ENCODE results near the gene PRR5.

The PRR5 gene

DNA sequence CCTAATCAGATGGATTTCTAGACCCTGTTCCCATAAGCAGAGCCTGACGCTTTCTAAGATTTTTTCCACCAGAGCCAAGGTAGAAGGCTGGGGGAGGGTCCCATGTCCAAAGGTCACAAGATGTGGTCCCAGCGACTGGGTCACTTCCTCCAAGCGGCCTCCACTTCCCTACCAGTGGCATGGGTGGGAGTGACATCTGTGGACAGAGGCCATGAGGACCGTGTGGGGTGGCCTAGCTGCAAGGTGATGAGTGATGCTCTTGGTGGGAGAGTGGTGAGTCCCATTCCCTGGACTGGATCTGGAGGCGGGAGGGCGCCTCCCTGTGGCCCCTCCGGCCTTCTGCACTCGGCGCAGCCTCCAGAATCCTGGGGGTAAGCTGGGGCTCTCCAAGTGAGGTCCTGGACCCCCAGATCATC lies 32.4 kb upstream of the PRR5 start:
- Histone ChIP-seq H3K27me3 (ENCODE audit: control insufficient read depth, low read length) (no peaks in the 10 kb centered on the region), H3K4me1 (ENCODE audit: control insufficient read depth, low read length) (peaks cover under 1% of the 10 kb centered on the region; the same call in 1 of the 2 replicates), H3K9me2 (replicated peaks; ENCODE audit: control insufficient read depth, low read length) (no peaks in the 10 kb centered on the region), H3K4me3 (ENCODE audit: low read length) (no peak overlapping the region), H3K36me3 (ENCODE audit: control insufficient read depth, low read length) (no peaks in the 10 kb centered on the region), H4K20me1 (ENCODE audit: control insufficient read depth, insufficient read depth, low read depth, low read length) (no peaks in the 10 kb centered on the region), H3F3A (ENCODE audit: control insufficient read depth, insufficient read depth) (no peaks in the 10 kb centered on the region), H3K9me3 (ENCODE audit: control insufficient read depth, insufficient read depth, low read length) (no peaks in the 10 kb centered on the region), H3K79me2 (ENCODE audit: control insufficient read depth, low read length) (no peaks in the 10 kb centered on the region), H3K27ac (ENCODE audit: low read depth, low read length) (no peak overlapping the region), H3K4me2 (ENCODE audit: low read length) (no peak overlapping the region)
- no peak for TF ChIP-seq EZH2phosphoT487 (IDR thresholded peaks at IDR 0.05; ENCODE audit: borderline replicate concordance, low read length)
- peak; percentile 33 for TF ChIP-seq CTCF (IDR thresholded peaks at IDR 0.05; ENCODE audit: low read depth, low read length, poor library complexity, severe bottlenecking)

DNA sequence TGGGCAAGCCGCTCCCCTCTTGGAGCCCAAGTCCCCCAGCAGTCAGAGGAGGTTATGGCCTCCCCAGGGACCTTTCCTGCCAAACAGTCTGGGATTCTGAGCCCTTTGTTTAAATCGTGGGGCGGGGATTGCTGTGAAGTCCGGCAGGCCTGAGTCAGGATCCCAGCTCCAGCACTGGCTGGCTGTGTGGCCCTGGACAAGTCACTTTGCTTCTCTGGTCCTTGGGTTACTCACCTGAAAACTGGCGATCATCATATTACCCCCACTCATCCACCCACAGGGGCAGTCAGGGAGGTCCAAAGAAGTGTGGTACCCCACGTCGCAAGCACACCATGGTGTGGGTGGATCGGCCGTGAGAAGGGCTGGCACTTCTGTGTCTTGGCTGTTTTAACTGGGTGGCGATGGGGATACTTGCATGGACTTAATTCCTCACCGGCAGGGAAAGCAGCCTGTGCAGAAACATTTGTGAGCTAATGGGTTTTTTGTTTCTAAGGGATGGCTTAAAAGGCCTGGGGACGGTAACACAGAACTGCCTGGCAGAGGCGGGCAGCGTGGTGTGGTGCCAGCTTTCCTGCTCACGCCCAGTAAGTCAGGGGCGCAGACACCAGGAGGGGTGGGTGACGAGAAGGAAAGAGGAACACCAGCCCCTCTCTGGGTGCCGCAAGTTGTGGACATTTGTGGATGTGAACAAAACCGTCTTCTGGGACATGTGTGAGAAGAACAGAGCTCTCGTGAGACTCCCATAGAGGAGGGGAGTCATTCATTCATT lies 31.6 kb upstream of the PRR5 start:
- Histone ChIP-seq H3K79me2 (ENCODE audit: control insufficient read depth, low read length) (no peaks in the 10 kb centered on the region), H3K36me3 (ENCODE audit: control insufficient read depth, low read length) (no peaks in the 10 kb centered on the region), H3F3A (ENCODE audit: control insufficient read depth, insufficient read depth) (no peaks in the 10 kb centered on the region), H3K4me2 (ENCODE audit: low read length) (no peak overlapping the region), H3K9me3 (ENCODE audit: control insufficient read depth, insufficient read depth, low read length) (no peaks in the 10 kb centered on the region), H3K27ac (ENCODE audit: low read depth, low read length) (no peak overlapping the region), H3K27me3 (ENCODE audit: control insufficient read depth, low read length) (no peaks in the 10 kb centered on the region), H3K9me2 (replicated peaks; ENCODE audit: control insufficient read depth, low read length) (no peaks in the 10 kb centered on the region), H4K20me1 (ENCODE audit: control insufficient read depth, insufficient read depth, low read depth, low read length) (no peaks in the 10 kb centered on the region), H3K4me3 (ENCODE audit: low read length) (no peak overlapping the region), H3K4me1 (ENCODE audit: control insufficient read depth, low read length) (no peaks in the 10 kb centered on the region)
- TF ChIP-seq EZH2phosphoT487 (IDR thresholded peaks at IDR 0.05; ENCODE audit: borderline replicate concordance, low read length) (no peak), CTCF (IDR thresholded peaks at IDR 0.05; ENCODE audit: low read depth, low read length, poor library complexity, severe bottlenecking) (no peak)

DNA sequence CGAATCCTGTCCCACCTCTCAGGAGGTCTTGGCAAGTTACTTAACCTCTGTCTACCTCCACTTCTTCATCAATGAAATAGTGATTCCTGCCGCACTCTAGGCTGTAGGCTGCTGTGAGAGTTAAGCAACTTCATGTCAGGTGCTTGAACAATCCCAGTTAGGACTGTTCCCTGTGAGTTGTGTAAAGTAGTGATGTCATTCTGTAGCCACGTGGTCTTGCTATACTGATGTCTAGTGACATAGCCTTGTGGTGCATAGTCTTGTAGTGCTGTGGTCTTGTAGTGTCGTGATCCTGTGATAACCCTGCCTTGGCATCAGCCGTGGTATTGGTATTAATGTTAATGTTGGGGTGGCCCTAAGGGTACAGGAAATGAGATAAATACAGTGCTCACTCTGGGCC lies 30.3 kb upstream of the PRR5 start:
- Histone ChIP-seq H3K27ac (ENCODE audit: low read depth, low read length) (no peak overlapping the region), H3K9me3 (ENCODE audit: control insufficient read depth, insufficient read depth, low read length) (no peaks in the 10 kb centered on the region), H3K79me2 (ENCODE audit: control insufficient read depth, low read length) (no peaks in the 10 kb centered on the region), H3K4me2 (ENCODE audit: low read length) (no peak overlapping the region), H3K9me2 (replicated peaks; ENCODE audit: control insufficient read depth, low read length) (no peaks in the 10 kb centered on the region), H4K20me1 (ENCODE audit: control insufficient read depth, insufficient read depth, low read depth, low read length) (no peaks in the 10 kb centered on the region), H3K4me1 (ENCODE audit: control insufficient read depth, low read length) (no peaks in the 10 kb centered on the region), H3F3A (ENCODE audit: control insufficient read depth, insufficient read depth) (no peaks in the 10 kb centered on the region), H3K27me3 (ENCODE audit: control insufficient read depth, low read length) (peaks cover under 1% of the 10 kb centered on the region; the same call in 1 of the 2 replicates), H3K4me3 (ENCODE audit: low read length) (no peak overlapping the region), H3K36me3 (ENCODE audit: control insufficient read depth, low read length) (no peaks in the 10 kb centered on the region)
- TF ChIP-seq EZH2phosphoT487 (IDR thresholded peaks at IDR 0.05; ENCODE audit: borderline replicate concordance, low read length) (no peak), CTCF (IDR thresholded peaks at IDR 0.05; ENCODE audit: low read depth, low read length, poor library complexity, severe bottlenecking) (no peak)

Data from DOHH2 (cell line).